ENCODE results near the gene TSPAN14.
"Not testable (repeated sequence)": the region's sequence is repeated elsewhere in the genome, so short reads cannot be mapped to it uniquely, and the experiment has no call there.

TSPAN14 gene

GRCh38 chr10:80472234-80473095 lies 18.4 kb downstream of the TSPAN14 start:
- no peak for DNase-seq

DNA sequence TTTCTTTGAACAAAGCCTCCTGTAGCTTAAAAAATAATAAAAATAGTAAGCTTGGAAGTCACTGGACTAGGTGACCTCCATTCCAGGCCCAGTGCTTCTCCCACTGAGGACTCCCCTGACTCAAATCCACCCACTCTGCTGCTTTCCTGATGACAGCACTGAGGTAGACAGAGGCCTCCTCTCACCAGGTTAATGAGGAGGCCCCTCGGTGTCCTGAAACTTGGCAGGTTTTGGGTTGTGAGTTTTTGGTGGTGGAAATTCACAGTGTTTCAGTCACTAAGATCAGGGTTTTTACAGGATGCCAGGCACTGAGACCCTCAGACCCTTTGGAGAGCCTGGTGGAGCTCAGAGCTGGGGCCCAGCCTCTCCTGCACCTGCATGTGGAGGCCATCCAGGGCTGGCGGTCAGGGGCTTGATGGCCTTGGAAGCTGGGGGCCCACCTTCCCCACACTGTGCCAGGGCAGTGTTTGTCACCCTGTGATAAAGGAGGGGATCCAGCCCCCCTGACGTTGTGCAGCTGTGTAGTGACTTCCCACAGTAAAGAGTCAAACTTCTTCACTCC lies 19.1 kb downstream of the TSPAN14 start:
- DNase-seq, result no peak

DNA sequence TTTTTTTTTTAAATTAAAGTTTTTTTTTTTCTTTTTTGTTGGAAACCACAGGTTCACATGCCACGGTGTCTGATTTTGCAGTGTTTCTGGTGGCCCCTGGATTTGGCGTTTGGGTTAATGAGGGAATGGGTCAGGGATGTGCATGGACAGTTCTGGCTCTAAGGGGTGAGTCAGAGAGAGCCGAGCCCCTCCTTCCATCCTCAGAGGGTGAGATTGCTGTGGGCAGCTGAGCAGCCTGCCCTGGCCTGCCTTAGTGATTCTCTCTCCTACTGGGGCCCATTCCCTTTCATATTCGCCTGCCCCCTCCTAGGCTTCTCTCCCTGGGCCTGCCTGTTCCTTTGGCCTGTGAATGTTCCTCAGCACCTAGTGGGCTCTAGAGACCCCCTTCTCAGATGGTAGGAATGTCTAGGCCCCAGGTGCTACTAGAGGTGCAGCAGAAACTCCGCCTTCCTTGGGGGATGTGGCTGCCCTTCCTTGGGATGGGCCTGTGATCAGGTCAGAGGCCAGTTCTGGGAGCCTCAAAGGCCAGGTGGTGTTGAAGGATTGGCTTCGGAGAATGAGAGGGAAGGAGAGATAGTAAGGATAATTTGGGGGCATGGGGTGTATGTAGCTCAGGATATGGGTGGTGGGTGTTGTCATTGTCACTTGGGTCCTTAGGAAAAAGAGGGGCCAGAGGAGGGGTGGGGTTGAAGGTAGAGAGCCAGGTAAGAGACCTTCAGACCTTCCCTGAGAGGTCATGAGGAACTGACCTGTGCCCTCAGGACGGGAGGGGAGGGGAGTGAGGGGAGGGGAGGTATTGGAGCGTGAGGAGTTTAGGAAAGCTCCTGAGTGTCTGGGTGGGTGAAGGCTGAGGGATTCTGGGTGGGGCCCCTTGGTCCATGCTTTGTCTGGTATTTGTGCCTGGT lies 19.8 kb downstream of the TSPAN14 start:
- DNase-seq, result no peak

DNA sequence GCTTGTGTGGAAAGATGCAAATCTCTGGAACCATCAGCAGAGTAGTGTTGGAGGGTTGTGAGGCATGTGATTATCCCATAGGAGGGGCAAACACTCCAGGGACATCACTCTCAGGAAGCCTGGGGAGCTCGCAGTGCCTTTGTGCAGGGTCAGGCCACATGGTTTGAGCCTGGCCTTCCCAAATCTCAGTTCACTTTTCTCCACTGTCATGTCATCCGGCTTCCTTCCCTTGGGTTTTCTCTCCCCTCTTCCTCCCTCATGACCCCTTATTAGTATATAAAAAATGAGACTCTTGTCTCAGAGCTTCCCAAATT lies 20.4 kb downstream of the TSPAN14 start:
- DNase-seq, result no peak

- no peak for DNase-seq
Observed at GRCh38 chr10:80474941-80475340, 20.8 kb downstream of the TSPAN14 start.

DNA sequence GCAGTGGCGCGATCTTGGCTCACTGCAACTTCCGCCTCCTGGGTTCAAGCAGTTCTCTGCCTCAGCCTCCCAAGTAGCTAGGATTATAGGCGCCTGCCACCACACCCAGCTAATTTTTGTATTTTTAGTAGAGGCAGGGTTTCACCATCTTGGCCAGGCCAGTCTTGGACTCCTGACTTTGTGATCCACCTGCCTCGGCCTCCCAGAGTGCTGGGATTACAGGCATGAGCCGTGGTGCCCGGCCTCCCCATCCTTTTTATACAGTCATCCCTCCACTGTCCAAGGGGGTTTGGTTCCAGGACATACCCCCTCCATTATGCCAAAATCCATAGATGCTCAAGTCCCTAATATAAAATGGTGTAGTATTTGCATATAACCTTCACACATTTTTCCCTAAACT lies 21.5 kb downstream of the TSPAN14 start:
- DNase-seq, result not testable (repeated sequence)

GRCh38 chr10:80476685-80477084 lies 22.6 kb downstream of the TSPAN14 start:
- DNase-seq, result no peak

- no peak for DNase-seq
Observed at GRCh38 chr10:80477813-80478212, 23.7 kb downstream of the TSPAN14 start.

DNA sequence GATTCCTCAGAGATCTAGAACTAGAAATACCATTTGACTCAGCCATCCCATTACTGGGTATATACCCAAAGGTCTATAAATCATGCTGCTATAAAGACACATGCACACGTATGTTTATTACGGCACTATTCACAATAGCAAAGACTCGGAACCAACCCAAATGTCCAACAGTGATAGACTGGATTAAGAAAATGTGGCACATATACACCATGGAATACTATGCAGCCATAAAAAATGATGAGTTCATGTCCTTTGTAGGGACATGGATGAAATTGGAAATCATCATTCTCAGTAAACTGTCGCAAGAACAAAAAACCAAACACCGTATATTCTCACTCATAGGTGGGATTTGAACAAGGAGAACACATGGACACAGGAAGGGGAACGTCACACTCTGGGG lies 26.3 kb downstream of the TSPAN14 start:
- DNase-seq, result not testable (repeated sequence)

- DNase-seq, result no peak
Observed at GRCh38 chr10:80480852-80481251, 26.7 kb downstream of the TSPAN14 start.

GRCh38 chr10:80484243-80484642 lies 30.1 kb downstream of the TSPAN14 start:
- no peak for DNase-seq

DNA sequence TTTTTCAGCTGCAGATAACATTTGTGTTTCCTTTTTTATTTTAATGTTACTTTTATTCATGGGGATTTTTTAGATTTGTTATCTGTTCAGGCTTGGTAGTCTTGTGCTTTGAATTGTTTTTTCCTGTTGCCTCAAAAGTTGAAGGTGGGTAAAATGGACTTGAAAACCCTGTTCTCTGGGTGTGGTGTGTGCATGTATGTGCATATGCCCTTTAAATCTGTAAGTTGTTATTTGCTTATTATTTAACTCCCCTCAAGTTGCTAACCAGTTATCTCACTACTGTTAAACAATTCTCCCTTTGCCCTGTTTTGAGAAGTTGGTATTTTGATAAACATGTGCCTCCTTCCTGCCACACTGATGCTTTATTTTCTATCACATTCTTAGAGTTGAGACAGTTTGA lies 30.6 kb downstream of the TSPAN14 start:
- no peak for DNase-seq

GRCh38 chr10:80485076-80485945 lies 31.2 kb downstream of the TSPAN14 start:
- DNase-seq, result no peak

DNA sequence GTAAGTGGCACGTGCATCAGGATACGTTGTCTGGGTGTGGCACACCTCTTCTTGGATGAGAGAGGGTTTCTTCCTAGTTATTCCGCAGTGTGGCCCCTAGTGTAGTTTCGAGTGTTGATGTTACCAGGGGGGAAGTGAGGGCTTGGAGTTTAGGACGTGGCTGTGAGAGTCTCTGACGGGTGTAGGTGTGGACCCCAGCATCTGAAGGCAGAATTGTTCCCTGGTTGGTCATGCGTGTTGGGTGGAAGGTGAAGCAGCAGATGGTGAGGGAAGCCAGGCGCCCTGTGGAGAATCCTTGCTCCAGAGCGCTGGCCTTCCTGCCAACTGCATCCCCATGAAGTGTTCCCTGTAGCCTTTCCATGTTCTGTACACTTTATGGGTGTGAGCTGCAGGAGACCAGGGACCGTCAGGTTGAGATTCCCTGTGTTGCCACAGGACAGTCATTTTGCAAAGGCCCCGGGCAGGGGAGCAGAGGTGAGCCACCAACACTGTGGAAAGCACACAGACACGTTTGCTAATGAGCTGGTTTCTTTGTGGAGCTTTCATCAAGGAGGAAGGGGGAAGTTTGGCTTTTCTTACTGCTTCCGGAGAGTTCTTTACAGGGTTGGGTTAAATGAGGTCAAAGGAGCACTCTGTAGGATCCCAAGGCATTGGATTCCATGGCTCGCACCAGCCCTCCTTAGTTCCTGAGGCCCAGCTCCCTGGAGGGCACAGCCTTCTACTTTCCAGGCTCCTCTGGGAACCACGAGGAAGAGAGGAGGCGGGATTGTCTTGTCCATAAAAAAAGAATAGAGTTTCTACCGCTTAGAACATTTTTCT lies 32.0 kb downstream of the TSPAN14 start:
- DNase-seq, result no peak

- DNase-seq, result no peak
Observed at GRCh38 chr10:80486785-80487420, 32.8 kb downstream of the TSPAN14 start.

- no peak for DNase-seq
Observed at GRCh38 chr10:80487421-80487785, 33.3 kb downstream of the TSPAN14 start.

DNA sequence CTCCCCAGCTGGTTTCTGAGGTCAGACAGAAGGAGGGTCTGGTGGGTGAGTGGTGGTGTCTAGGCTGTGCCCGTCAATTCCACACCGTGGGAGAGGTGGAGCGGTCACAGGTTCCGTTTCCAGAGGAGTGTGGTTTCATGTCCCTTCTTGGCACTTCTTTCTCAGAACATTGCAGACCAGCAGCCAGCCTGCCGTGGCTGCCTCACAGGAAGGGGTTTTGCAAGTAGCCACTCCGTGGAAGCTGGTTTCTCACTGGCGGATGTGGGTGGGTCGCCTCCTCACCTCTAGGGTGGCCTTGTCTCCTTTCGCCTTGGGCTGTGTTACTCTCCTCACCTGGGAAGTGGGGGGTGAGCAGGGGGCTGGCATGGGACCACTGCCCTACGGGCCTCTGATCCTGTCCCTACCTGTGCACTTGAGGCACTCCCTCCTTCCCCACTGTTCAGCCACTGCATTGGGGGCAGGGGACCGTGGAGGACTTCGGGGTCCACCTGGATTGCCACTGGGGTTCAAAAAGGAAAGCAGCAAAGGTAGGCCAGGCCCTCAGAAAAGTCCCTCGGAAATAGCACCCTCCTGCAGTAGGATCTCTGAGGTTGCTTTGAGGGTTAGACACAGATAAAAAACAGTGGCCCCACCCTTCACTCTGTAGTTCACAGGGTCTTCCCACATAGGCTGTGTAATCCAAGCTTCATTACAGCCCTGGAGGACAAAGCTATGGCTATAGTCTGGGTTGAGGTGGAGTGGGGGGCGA lies 33.9 kb downstream of the TSPAN14 start:
- no peak for DNase-seq

GRCh38 chr10:80488539-80489066 lies 34.5 kb downstream of the TSPAN14 start:
- DNase-seq, result no peak

- DNase-seq, result no peak
Observed at GRCh38 chr10:80489371-80490112, 35.4 kb downstream of the TSPAN14 start.
